ENCODE measurements around the gene PUS1.

The PUS1 gene

DNA sequence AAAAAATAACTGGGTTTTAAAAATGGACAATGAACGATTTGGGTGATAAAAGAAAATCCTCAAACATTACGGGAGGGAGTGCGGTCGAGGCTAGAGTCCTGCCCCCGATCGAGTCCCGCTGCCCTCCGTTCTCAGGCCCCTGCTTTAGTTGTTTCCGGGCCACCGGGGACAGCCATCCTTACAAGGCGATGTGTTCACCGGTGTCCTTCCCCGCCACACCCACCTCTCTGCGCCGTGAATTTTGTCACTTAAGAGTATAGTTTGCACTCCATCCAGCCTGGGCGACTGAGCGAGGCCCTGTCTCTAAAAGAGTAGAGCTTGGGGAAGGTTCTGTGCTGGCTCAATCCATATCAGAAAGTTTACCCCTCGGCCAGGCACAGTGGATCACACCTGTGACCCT, 31.8 kb upstream of the PUS1 start:
- Histone ChIP-seq H3K27ac (ENCODE audit: extremely low read depth, low read depth, low read length) (no peak overlapping the region), H3K36me3 (ENCODE audit: control insufficient read depth in 2 of 2, insufficient read depth in 1 of 2, low read length in 2 of 2) (peaks cover 6 to 32% of the 10 kb centered on the region in 2 experiments; a peak in 2 of 3 replicates), H3K4me1 (ENCODE audit: control insufficient read depth, insufficient read depth, low read length) (peaks cover 3% of the 10 kb centered on the region; the same call in 1 of the 2 replicates), H3K9me3 (ENCODE audit: control insufficient read depth, insufficient read depth, low read depth, low read length) (no peaks in the 10 kb centered on the region), H3K4me3 (ENCODE audit: low read depth, low read length) (no peak overlapping the region)
- POLR2A ChIA-PET = interaction anchor here (1.3 kb wide), 1 partner anchor 37 kb away, joined by 3 read pairs; no protein-coding TSS in a partner anchor
- CTCF ChIA-PET = interaction anchor here (0.9 kb wide), 1 partner anchor 14 kb away, joined by 3 read pairs; no protein-coding TSS in a partner anchor
- TF ChIP-seq ZNF624 (tag by site-specific recombination; IDR thresholded peaks at IDR 0.05) (no peak), YY1 (tag by site-specific recombination; IDR thresholded peaks at IDR 0.05) (no peak), ZNF530 (tag by site-specific recombination; IDR thresholded peaks at IDR 0.05; ENCODE audit: low read depth) (no peak)
- TF ChIP-seq, protein P1, sequence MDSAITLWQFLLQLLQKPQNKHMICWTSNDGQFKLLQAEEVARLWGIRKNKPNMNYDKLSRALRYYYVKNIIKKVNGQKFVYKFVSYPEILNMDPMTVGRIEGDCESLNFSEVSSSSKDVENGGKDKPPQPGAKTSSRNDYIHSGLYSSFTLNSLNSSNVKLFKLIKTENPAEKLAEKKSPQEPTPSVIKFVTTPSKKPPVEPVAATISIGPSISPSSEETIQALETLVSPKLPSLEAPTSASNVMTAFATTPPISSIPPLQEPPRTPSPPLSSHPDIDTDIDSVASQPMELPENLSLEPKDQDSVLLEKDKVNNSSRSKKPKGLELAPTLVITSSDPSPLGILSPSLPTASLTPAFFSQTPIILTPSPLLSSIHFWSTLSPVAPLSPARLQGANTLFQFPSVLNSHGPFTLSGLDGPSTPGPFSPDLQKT (IDR thresholded peaks at IDR 0.05; ENCODE audit: borderline replicate concordance, low read depth, low read length) = no peak

DNA sequence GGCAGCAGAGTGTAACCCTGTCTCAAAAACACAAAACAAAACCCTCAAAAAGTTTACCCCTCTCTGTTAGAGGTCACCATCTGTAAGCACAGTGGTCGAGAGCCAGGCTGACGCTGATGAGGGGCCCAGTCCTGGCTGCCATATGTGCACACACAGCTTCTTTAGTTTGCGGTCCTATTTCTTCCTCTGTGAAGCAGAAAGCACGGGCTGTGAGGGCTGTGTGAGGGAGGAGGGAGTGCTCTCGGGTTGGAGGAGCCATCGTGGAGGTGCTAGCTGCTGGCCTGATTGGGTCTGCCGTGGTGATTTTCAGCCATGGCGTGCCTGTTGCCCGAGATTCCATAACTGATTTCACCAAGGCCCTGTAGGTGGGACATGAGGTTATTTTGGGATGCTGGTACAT, 31.2 kb upstream of the PUS1 start:
- CTCF ChIA-PET = interaction anchor here (0.9 kb wide), 1 partner anchor 15 kb away, joined by 3 read pairs; no protein-coding TSS in a partner anchor

DNA sequence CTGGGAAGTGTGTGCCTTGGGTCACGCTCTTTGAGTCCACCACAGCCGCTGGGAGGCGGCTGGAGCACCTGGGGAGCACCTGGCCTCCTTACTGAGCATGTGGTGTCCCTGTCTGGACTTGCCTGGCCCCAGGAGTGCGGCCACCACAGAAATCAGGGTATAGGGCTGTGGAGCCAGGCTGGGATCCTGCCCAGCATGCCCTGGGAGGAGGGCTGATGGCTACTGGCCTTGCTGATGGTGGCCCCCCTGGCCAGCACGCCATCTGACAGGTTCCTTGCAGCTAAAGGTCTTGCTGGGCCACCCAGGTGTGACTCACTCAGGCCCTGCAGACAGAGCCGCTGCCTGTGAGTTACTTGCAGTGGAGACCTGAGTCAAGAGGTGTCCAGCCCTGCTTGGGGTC, 28.7 kb upstream of the PUS1 start:
- H3K27ac ChIP-seq (ENCODE audit: extremely low read depth, low read depth, low read length) = no peak overlapping the region
- peaks cover 6 to 44% of the 10 kb centered on the region in 2 experiments; a peak in 2 of 3 replicates for H3K36me3 ChIP-seq (ENCODE audit: control insufficient read depth in 2 of 2, insufficient read depth in 1 of 2, low read length in 2 of 2)
- CTCF ChIA-PET = no interaction called here
- H3K4me1 ChIP-seq (ENCODE audit: control insufficient read depth, insufficient read depth, low read length) = peaks cover under 1% of the 10 kb centered on the region; the same call in 1 of the 2 replicates
- no peaks in the 10 kb centered on the region for H3K9me3 ChIP-seq (ENCODE audit: control insufficient read depth, insufficient read depth, low read depth, low read length)
- H3K4me3 ChIP-seq (ENCODE audit: low read depth, low read length) = no peak overlapping the region
- POLR2A ChIA-PET = interaction anchor here (0.6 to 2.4 kb wide), 3 partner anchors 11 to 407 kb away, joined by 3 to 8 read pairs (median 4); no protein-coding TSS in a partner anchor
- TF ChIP-seq GLI2 (tag by site-specific recombination; IDR thresholded peaks at IDR 0.05; ENCODE audit: borderline replicate concordance, low read depth) = no peak
- TF ChIP-seq ZNF701 (tag by site-specific recombination; IDR thresholded peaks at IDR 0.05) = no peak
- peak; percentile 51; the same call in 1 of the 2 replicates for TF ChIP-seq GLIS2 (tag by site-specific recombination; IDR thresholded peaks at IDR 0.05)
- no peak for TF ChIP-seq ZNF214 (tag by site-specific recombination; IDR thresholded peaks at IDR 0.05; ENCODE audit: borderline replicate concordance)
- TF ChIP-seq KLF7 (tag by site-specific recombination; IDR thresholded peaks at IDR 0.05; ENCODE audit: borderline replicate concordance) = no peak
- no peak for TF ChIP-seq ZNF560 (tag by site-specific recombination; IDR thresholded peaks at IDR 0.05; ENCODE audit: borderline replicate concordance)
- peak; percentile 82; the same call in 1 of the 2 replicates for TF ChIP-seq ZNF394 (tag by site-specific recombination; IDR thresholded peaks at IDR 0.05; ENCODE audit: borderline replicate concordance)
- TF ChIP-seq ZNF341 (tag by site-specific recombination; IDR thresholded peaks at IDR 0.05; ENCODE audit: low read depth) = no peak
- TF ChIP-seq GLI4 (tag by site-specific recombination; IDR thresholded peaks at IDR 0.05) = no peak
- TF ChIP-seq ZBTB17 (tag by site-specific recombination; IDR thresholded peaks at IDR 0.05) = no peak
- no peak for TF ChIP-seq ZNF626 (tag by site-specific recombination; IDR thresholded peaks at IDR 0.05)
- no peak for TF ChIP-seq ZNF223 (tag by site-specific recombination; IDR thresholded peaks at IDR 0.05)
- no peak for TF ChIP-seq GFI1B (tag by site-specific recombination; IDR thresholded peaks at IDR 0.05)
- TF ChIP-seq WT1 (tag by site-specific recombination; IDR thresholded peaks at IDR 0.05) = no peak
- no peak for TF ChIP-seq ZNF184 (tag by site-specific recombination; IDR thresholded peaks at IDR 0.05)
- TF ChIP-seq, protein P2, sequence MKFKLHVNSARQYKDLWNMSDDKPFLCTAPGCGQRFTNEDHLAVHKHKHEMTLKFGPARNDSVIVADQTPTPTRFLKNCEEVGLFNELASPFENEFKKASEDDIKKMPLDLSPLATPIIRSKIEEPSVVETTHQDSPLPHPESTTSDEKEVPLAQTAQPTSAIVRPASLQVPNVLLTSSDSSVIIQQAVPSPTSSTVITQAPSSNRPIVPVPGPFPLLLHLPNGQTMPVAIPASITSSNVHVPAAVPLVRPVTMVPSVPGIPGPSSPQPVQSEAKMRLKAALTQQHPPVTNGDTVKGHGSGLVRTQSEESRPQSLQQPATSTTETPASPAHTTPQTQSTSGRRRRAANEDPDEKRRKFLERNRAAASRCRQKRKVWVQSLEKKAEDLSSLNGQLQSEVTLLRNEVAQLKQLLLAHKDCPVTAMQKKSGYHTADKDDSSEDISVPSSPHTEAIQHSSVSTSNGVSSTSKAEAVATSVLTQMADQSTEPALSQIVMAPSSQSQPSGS (tag by site-specific recombination; IDR thresholded peaks at IDR 0.05; ENCODE audit: low read depth) = no peak
- no peak for TF ChIP-seq ZNF510 (tag by site-specific recombination; IDR thresholded peaks at IDR 0.05; ENCODE audit: insufficient replicate concordance)

More for the DNA sequence above, 31.2 kb upstream of the PUS1 start:
- Histone ChIP-seq H3K9me3 (ENCODE audit: control insufficient read depth, insufficient read depth, low read depth, low read length) (no peaks in the 10 kb centered on the region), H3K36me3 (ENCODE audit: control insufficient read depth in 2 of 2, insufficient read depth in 1 of 2, low read length in 2 of 2) (peaks cover 6 to 32% of the 10 kb centered on the region in 2 experiments; a peak in 2 of 3 replicates), H3K4me3 (ENCODE audit: low read depth, low read length) (no peak overlapping the region), H3K4me1 (ENCODE audit: control insufficient read depth, insufficient read depth, low read length) (peaks cover 3% of the 10 kb centered on the region; the same call in 1 of the 2 replicates), H3K27ac (ENCODE audit: extremely low read depth, low read depth, low read length) (no peak overlapping the region)
- no peak for TF ChIP-seq GFI1B (tag by site-specific recombination; IDR thresholded peaks at IDR 0.05)
- no peak for TF ChIP-seq ZNF670 (tag by site-specific recombination; IDR thresholded peaks at IDR 0.05; ENCODE audit: low read depth)
- TF ChIP-seq ZNF202 (tag by site-specific recombination; IDR thresholded peaks at IDR 0.05; ENCODE audit: borderline replicate concordance) = no peak
- TF ChIP-seq, protein P3, sequence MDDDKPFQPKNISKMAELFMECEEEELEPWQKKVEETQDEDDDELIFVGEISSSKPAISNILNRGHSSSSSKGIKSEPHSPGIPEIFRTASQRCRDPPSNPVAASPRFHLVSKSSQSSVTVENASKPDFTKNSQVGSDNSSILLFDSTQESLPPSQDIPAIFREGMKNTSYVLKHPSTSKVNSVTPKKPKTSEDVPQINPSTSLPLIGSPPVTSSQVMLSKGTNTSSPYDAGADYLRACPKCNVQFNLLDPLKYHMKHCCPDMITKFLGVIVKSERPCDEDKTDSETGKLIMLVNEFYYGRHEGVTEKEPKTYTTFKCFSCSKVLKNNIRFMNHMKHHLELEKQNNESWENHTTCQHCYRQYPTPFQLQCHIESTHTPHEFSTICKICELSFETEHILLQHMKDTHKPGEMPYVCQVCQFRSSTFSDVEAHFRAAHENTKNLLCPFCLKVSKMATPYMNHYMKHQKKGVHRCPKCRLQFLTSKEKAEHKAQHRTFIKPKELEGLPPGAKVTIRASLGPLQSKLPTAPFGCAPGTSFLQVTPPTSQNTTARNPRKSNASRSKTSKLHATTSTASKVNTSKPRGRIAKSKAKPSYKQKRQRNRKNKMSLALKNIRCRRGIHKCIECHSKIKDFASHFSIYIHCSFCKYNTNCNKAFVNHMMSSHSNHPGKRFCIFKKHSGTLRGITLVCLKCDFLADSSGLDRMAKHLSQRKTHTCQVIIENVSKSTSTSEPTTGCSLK (tag by site-specific recombination; IDR thresholded peaks at IDR 0.05) = no peak
- TF ChIP-seq ZNF514 (tag by site-specific recombination; IDR thresholded peaks at IDR 0.05) = no peak
- no peak for TF ChIP-seq EGR2 (tag by site-specific recombination; IDR thresholded peaks at IDR 0.05; ENCODE audit: low read depth)
- TF ChIP-seq, protein P4, sequence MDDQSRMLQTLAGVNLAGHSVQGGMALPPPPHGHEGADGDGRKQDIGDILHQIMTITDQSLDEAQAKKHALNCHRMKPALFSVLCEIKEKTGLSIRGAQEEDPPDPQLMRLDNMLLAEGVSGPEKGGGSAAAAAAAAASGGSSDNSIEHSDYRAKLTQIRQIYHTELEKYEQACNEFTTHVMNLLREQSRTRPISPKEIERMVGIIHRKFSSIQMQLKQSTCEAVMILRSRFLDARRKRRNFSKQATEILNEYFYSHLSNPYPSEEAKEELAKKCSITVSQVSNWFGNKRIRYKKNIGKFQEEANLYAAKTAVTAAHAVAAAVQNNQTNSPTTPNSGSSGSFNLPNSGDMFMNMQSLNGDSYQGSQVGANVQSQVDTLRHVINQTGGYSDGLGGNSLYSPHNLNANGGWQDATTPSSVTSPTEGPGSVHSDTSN (CRISPR knock-in tag; IDR thresholded peaks at IDR 0.05) = no peak
- POLR2A ChIA-PET = no interaction called here

All from HEK293 (cell line).